Activated T-cell treated with anti-CD3 and anti-CD28 coated beads, Interleukin-2, amount 50 U/mL, for 24 hours (primary cell): ENCODE measurements around the gene TAS1R2.

ENCODE experiments used
- DNase-seq: peaks from one replicate; pipeline ENCODE4 v3.0.0-alpha.2; 2020
- H3K27ac Mint-ChIP-seq: 2 replicates; pipeline ENCODE4 v1.8.0; 2020; ENCODE audit warnings: mild to moderate bottlenecking, mixed read lengths
- H3K27me3 Mint-ChIP-seq: 2 replicates; pipeline ENCODE4 v1.8.0; 2020; ENCODE audit warnings: mixed read lengths
- H3K36me3 Mint-ChIP-seq: 2 replicates; pipeline ENCODE4 v1.8.0; 2020; ENCODE audit warnings: low read depth, mixed read lengths
- H3K4me1 Mint-ChIP-seq: 2 replicates; pipeline ENCODE4 v1.8.0; 2020; ENCODE audit warnings: low read depth, mixed read lengths
- H3K4me3 Mint-ChIP-seq: 2 replicates; pipeline ENCODE4 v1.8.0; 2020; ENCODE audit warnings: mild to moderate bottlenecking, moderate library complexity, mixed read lengths
- H3K9me3 Mint-ChIP-seq: 2 replicates; pipeline ENCODE4 v1.8.0; 2020; ENCODE audit warnings: mixed read lengths

TAS1R2 gene

DNA sequence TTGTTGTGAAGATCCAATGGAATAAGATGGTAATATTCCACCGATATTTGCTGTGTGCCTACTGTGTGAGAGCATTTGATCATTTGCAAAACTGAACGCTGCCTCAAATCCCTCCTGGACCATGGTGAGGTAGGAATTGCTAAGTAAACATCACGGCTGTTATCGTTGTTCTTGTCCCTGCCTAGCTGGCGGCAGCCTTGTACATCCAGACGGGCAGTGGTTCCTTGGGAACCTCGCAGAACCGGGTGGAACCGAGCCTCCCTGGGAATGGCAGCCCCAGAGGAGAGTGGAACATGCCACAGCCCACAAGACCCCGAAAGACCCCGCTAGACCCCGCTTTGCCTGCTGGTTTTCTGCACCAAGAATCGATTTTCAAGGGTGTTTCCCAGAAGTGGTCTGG, 60.9 kb downstream of the TAS1R2 start:
- H3K27me3 Mint-ChIP-seq = peaks cover 24% of the 10 kb centered on the region
- no peak for DNase-seq
- no peak overlapping the region for H3K27ac Mint-ChIP-seq

DNA sequence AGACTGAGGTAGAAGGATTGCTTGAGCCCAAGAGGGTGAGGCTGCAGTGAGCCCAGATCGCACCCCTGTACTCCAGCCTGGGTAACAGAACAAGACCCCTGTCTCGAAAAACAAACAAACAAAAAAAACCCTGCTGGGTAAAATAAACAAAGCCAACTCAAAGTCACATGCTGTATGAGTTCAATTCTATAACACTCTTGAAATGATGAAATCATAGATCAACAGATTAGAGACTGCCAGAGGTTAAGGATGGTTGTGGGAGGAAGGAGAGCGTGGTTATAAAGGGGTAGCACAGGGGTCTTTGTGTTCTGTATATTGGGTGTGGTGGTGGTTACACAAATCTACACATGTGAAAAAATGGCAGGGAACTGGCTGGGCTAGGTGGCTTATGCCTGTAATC, 62.5 kb downstream of the TAS1R2 start:
- DNase-seq = no peak
- no peaks in the 10 kb centered on the region for H3K36me3 Mint-ChIP-seq
- no peak overlapping the region for H3K27ac Mint-ChIP-seq
- H3K9me3 Mint-ChIP-seq = peaks cover 3% of the 10 kb centered on the region
- no peaks in the 10 kb centered on the region for H3K4me1 Mint-ChIP-seq
- H3K27me3 Mint-ChIP-seq = peaks cover 39% of the 10 kb centered on the region
- no peak overlapping the region for H3K4me3 Mint-ChIP-seq

More for the DNA sequence above, 60.9 kb downstream of the TAS1R2 start:
- Mint-ChIP-seq H3K36me3 (no peaks in the 10 kb centered on the region), H3K4me3 (no peak overlapping the region), H3K4me1 (no peaks in the 10 kb centered on the region), H3K9me3 (no peaks in the 10 kb centered on the region)

DNA sequence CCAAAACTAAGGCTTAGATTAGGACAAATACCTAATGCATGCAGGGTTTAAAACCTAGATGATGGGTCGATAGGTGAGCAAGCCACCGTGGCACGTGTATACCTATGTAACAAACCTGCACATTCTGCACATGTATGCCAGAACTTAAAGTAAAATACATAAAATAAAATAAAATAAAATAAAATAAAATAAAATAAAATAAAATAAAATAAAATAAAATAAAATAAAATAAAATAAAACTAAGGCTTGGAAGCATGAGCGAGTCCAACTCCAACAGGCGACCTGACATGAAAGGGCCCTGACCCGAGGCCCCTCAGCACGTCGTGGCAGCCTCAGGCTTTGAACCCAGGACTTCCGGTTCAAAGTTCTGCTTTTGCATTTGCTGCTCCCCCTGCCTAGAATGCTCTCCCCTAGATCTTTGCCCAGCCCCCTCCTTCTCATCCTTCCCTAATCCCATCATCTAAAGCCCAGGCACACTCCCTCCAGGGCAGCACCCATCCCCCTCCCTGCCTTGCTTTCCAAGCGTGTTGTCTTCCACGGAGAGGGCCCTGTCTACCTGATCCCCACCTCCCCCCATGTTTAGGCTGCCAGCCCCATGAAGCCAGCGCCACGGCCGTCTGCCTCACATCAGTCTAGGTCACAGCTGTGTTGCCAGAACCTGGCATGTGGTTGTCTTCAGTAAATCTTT, 64.3 kb downstream of the TAS1R2 start:
- Mint-ChIP-seq H3K36me3 (no peaks in the 10 kb centered on the region), H3K4me3 (no peak overlapping the region), H3K27me3 (peaks cover 45% of the 10 kb centered on the region), H3K27ac (no peak overlapping the region), H3K4me1 (no peaks in the 10 kb centered on the region), H3K9me3 (peaks cover 3% of the 10 kb centered on the region)
- no peak for DNase-seq

DNA sequence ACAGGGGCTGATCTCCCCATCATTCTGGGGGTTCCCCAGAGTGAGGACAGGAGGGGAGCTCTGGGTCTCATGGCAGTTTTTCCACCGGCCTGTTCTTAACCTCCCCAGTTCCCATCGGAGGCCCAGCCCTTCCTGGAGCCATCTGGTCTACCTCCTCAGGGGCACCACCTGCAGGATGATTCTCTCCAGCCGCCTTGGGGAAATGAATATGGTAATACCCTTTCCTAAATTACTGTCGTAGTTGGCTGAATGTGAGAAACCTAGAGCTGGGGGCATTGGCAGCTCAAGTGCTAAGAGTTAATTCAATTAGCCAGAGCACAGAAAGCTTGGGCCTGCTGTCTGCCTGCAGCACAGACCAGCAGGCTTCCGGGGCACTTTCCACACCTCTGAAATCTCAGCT, 64.9 kb downstream of the TAS1R2 start:
- Mint-ChIP-seq H3K36me3 (no peaks in the 10 kb centered on the region), H3K27me3 (peaks cover 45% of the 10 kb centered on the region)

DNA sequence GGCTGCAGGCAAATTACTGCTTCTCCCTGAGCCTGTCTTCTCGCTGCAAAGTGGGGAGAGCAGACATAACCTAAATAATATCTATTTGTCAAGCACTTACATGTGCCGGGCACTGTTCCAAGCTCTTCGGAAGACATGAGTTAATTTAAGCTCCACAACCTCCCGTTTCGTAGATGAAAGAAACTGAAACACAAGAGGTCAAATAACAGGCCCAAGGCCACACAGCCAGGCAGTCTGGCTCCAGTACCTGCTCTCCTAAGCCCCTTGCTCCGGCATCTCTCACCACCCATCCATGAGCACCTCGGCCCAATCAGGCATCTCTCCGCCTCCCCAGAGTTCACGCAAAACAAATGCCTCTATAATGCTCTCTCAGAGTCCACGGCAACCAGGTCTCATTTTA, 65.4 kb downstream of the TAS1R2 start:
- no peak overlapping the region for H3K27ac Mint-ChIP-seq
- no peak overlapping the region for H3K4me3 Mint-ChIP-seq
- no peaks in the 10 kb centered on the region for H3K36me3 Mint-ChIP-seq
- no peaks in the 10 kb centered on the region for H3K4me1 Mint-ChIP-seq
- DNase-seq = no peak
- peaks cover 45% of the 10 kb centered on the region for H3K27me3 Mint-ChIP-seq
- peaks cover 3% of the 10 kb centered on the region for H3K9me3 Mint-ChIP-seq

More for the DNA sequence above, 64.9 kb downstream of the TAS1R2 start:
- DNase-seq = no peak
- Mint-ChIP-seq H3K9me3 (peaks cover 3% of the 10 kb centered on the region), H3K4me3 (no peak overlapping the region), H3K4me1 (no peaks in the 10 kb centered on the region), H3K27ac (no peak overlapping the region)

DNA sequence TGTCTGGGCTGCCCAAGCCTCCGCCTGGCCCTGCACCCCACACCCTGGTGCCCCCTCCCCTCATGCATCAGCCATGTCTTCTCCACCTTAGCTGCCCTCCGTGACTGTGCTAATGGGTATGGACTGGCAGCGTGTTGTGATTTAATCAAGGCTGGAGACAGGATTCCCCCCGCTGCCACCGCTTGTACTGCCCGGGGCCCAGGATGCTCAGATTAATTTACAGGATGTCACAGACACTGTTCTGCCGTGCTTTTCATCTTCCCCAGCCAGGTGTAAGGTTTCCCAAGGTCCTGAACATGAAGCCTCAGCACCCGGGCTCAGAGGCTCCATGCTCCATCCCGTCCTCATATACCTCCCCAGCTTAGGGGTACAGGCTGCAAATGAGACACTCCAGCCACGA, 66.3 kb downstream of the TAS1R2 start:
- DNase-seq = no peak
- no peak overlapping the region for H3K4me3 Mint-ChIP-seq
- peaks cover 3% of the 10 kb centered on the region for H3K9me3 Mint-ChIP-seq
- no peak overlapping the region for H3K27ac Mint-ChIP-seq
- H3K27me3 Mint-ChIP-seq = peaks cover 48% of the 10 kb centered on the region
- H3K36me3 Mint-ChIP-seq = no peaks in the 10 kb centered on the region
- no peaks in the 10 kb centered on the region for H3K4me1 Mint-ChIP-seq

DNA sequence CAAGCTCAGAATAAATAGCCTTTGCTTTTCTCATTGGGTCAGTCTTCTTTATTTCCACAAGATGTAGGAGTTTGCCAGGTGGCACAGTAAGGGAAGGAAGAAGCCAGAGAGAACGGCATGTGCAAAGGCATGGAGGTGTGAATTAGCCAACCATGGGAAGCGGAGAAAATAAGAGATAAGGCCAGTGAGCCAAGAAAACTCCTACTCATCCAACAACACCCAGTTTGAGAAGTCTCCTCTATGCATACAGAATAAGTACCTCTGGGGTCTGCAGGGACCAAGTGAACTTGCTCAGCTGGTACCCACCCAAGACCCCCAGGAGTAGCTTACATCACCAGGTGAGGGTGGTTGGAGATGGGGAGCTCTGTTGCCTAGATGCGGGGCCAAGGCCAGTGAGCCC, 66.7 kb downstream of the TAS1R2 start:
- Mint-ChIP-seq H3K4me1 (no peaks in the 10 kb centered on the region), H3K36me3 (no peaks in the 10 kb centered on the region), H3K9me3 (peaks cover 3% of the 10 kb centered on the region), H3K4me3 (no peak overlapping the region), H3K27me3 (peaks cover 48% of the 10 kb centered on the region), H3K27ac (no peak overlapping the region)
- no peak for DNase-seq
